MM.1S (cell line): Measurements from ENCODE around the gene LMF1.

Source experiments
- DNase-seq: peaks from one replicate; pipeline ENCODE4 v3.0.0-alpha.2; 2015
- H2AFZ ChIP-seq: fragments of 300-600 bp; sonication (generic); 2 replicates; pipeline ENCODE4 v1.6.0; 2016; ENCODE audit warnings: antibody characterized with exemption, low read length
- H3F3A ChIP-seq: fragments of 300-600 bp; sonication (generic); 2 replicates; pipeline ENCODE4 v1.6.1; 2016; ENCODE audit warnings: mild to moderate bottlenecking, antibody characterized with exemption, low read length, moderate library complexity, mixed read lengths; ENCODE audit not compliant: insufficient read depth
- H3K27ac ChIP-seq: fragments of 300-600 bp; sonication (generic); 2 replicates; pipeline ENCODE4 v1.5.1; 2016; ENCODE audit warnings: mild to moderate bottlenecking, low read length
- H3K27me3 ChIP-seq: fragments of 300-600 bp; sonication (generic); replicated peaks from 2 replicates; pipeline ENCODE4 v1.6.0; 2016; ENCODE audit warnings: low read length; ENCODE audit not compliant: insufficient read depth
- H3K36me3 ChIP-seq: fragments of 300-600 bp; sonication (generic); replicated peaks from 2 replicates; pipeline ENCODE4 v1.6.1; 2016; ENCODE audit warnings: mild to moderate bottlenecking, low read length, mixed read lengths; ENCODE audit not compliant: insufficient read depth
- H3K4me1 ChIP-seq: fragments of 300-600 bp; sonication (generic); 2 replicates; pipeline ENCODE4 v1.6.1; 2016; ENCODE audit warnings: low read length, mixed read lengths
- H3K4me2 ChIP-seq: fragments of 300-600 bp; sonication (generic); 2 replicates; pipeline ENCODE4 v1.6.0; 2016; ENCODE audit warnings: low read depth, low read length
- H3K4me3 ChIP-seq: fragments of 300-600 bp; sonication (generic); 2 replicates; pipeline ENCODE4 v1.5.1; 2016; ENCODE audit warnings: low read length, mixed read lengths
- H3K79me2 ChIP-seq: fragments of 300-600 bp; sonication (generic); 2 replicates; pipeline ENCODE4 v1.6.1; 2016; ENCODE audit warnings: mixed run types, low read length, mixed read lengths
- H3K9ac ChIP-seq: fragments of 300-600 bp; sonication (generic); 2 replicates; pipeline ENCODE4 v1.6.1; 2016; ENCODE audit warnings: low read length, mixed read lengths
- H3K9me2 ChIP-seq: fragments of 300-600 bp; sonication (generic); replicated peaks from 2 replicates; pipeline ENCODE4 v1.6.1; 2016; ENCODE audit warnings: mild to moderate bottlenecking, low read length, mixed read lengths; ENCODE audit not compliant: insufficient read depth
- H3K9me3 ChIP-seq: fragments of 300-600 bp; sonication (generic); replicated peaks from 2 replicates; pipeline ENCODE4 v1.6.1; 2016; ENCODE audit warnings: mild to moderate bottlenecking, low read length, mixed read lengths; ENCODE audit not compliant: insufficient read depth
- H4K20me1 ChIP-seq: fragments of 300-600 bp; sonication (generic); 2 replicates; pipeline ENCODE4 v1.6.1; 2016; ENCODE audit warnings: mild to moderate bottlenecking, low read length, moderate library complexity, mixed read lengths; ENCODE audit not compliant: insufficient read depth
- EZH2 ChIP-seq: fragments of 300-600 bp; sonication (generic); optimal IDR thresholded peaks from 2 replicates; pipeline ENCODE3; 2017; ENCODE audit warnings: low read depth, mild to moderate bottlenecking, antibody characterized with exemption, low read length, mixed read lengths
- EZH2phosphoT487 ChIP-seq: fragments of 300-600 bp; sonication (generic); IDR thresholded peaks from 2 replicates; pipeline ENCODE4 v1.6.1; 2018; ENCODE audit warnings: antibody characterized with exemption, low read length
- TF ChIP-seq, protein P1 (sequence below): fragments of 300-600 bp; sonication (generic); IDR thresholded peaks from 2 replicates; pipeline ENCODE4 v1.5.1; 2016; ENCODE audit warnings: antibody characterized with exemption, low read length, mixed read lengths

The LMF1 gene

DNA sequence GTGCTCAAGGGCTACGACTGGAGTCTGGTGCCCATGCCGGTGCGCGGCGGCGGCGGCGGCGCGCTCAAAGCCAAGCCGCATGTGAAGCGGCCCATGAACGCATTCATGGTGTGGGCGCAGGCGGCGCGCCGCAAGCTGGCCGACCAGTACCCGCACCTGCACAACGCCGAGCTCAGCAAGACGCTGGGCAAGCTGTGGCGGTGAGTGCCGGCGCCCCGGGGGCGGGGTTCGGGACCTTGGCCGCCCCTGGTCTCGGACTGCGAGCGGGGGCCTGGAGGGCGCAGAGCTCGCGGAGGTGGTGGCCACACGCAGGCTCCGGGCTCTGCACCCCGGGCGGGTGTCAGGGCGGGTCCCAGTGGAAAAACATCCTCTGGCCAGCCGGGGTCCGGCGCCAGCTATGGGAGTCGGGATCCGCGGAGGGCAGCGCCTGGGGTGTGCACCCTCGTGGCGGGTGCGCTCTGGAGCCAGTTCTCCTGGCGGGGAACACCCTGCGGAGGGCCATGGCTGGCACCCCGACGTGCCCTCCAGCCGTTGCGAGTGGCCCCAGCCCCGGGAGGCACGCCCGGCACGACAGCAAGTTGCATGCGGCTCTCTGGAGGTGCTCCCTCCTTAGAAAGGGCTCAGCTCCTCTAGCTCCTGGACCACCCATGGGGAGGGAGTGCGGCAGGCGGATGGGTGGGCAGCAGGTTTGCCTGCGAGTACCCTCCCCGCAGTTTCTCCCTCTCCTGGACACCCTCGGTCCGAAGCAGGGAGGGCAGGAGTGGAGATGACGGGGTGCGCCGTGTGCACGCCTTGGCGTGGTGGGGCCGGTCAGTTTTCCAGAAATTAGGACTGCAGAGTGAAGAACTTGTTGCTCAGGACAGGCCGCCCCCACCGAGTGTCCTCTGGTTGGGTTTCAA lies 11.6 kb upstream of the LMF1 start:
- H3F3A ChIP-seq: no peaks in the 10 kb centered on the region
- TF ChIP-seq EZH2phosphoT487 (no peak), EZH2 (no peak)
- TF ChIP-seq, protein P1, sequence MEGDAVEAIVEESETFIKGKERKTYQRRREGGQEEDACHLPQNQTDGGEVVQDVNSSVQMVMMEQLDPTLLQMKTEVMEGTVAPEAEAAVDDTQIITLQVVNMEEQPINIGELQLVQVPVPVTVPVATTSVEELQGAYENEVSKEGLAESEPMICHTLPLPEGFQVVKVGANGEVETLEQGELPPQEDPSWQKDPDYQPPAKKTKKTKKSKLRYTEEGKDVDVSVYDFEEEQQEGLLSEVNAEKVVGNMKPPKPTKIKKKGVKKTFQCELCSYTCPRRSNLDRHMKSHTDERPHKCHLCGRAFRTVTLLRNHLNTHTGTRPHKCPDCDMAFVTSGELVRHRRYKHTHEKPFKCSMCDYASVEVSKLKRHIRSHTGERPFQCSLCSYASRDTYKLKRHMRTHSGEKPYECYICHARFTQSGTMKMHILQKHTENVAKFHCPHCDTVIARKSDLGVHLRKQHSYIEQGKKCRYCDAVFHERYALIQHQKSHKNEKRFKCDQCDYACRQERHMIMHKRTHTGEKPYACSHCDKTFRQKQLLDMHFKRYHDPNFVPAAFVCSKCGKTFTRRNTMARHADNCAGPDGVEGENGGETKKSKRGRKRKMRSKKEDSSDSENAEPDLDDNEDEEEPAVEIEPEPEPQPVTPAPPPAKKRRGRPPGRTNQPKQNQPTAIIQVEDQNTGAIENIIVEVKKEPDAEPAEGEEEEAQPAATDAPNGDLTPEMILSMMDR: no peak
- no peaks in the 10 kb centered on the region for H3K9me3 ChIP-seq
- no peak overlapping the region for H3K9ac ChIP-seq
- H3K79me2 ChIP-seq: no peaks in the 10 kb centered on the region
- no peak overlapping the region for H3K4me2 ChIP-seq
- H3K27ac ChIP-seq: no peak overlapping the region
- H3K9me2 ChIP-seq: no peaks in the 10 kb centered on the region
- no peaks in the 10 kb centered on the region for H3K36me3 ChIP-seq
- DNase-seq: no peak
- H4K20me1 ChIP-seq: no peaks in the 10 kb centered on the region
- H2AFZ ChIP-seq: no peak overlapping the region
- no peak overlapping the region for H3K4me3 ChIP-seq
- peaks cover 84% of the 10 kb centered on the region for H3K27me3 ChIP-seq
- H3K4me1 ChIP-seq: no peaks in the 10 kb centered on the region

GRCh38 chr16:981695-982144 lies 10.9 kb upstream of the LMF1 start, which contains the start of gene SOX8:
Gene SOX8 (plus strand): TSS chr16:981770. CDS start chr16:981923, 153 bp downstream.
- H2AFZ ChIP-seq: no peak within 1 kb of the TSS
- H3K4me2 ChIP-seq: no peak within 1 kb of the TSS
- peaks cover 84% of the 10 kb centered on the region for H3K27me3 ChIP-seq

GRCh38 chr16:980595-980854 lies 9.7 kb upstream of the LMF1 start:
- Histone ChIP-seq H3K4me1 (no peaks in the 10 kb centered on the region), H4K20me1 (no peaks in the 10 kb centered on the region), H3K9me3 (no peaks in the 10 kb centered on the region), H3K27me3 (peaks cover 84% of the 10 kb centered on the region), H3K4me2 (no peak overlapping the region), H3K36me3 (no peaks in the 10 kb centered on the region), H3K27ac (no peak overlapping the region), H3K9ac (no peak overlapping the region), H3K79me2 (no peaks in the 10 kb centered on the region), H3F3A (no peaks in the 10 kb centered on the region), H3K9me2 (no peaks in the 10 kb centered on the region), H3K4me3 (no peak overlapping the region), H2AFZ (no peak overlapping the region)
- TF ChIP-seq EZH2phosphoT487 (no peak), EZH2 (no peak)
- TF ChIP-seq, protein P1: no peak
- no peak for DNase-seq

More at GRCh38 chr16:981695-982144, 10.9 kb upstream of the LMF1 start, which contains the start of gene SOX8:
- Histone ChIP-seq H3K9me3 (no peaks in the 10 kb centered on the region), H4K20me1 (no peaks in the 10 kb centered on the region), H3K36me3 (no peaks in the 10 kb centered on the region), H3K4me1 (no peaks in the 10 kb centered on the region), H3K4me3 (no peak within 1 kb of the TSS), H3K79me2 (no peaks in the 10 kb centered on the region), H3K9me2 (no peaks in the 10 kb centered on the region), H3F3A (no peaks in the 10 kb centered on the region), H3K27ac (no peak within 1 kb of the TSS), H3K9ac (no peak within 1 kb of the TSS)
- no peak for DNase-seq
- no peak for TF ChIP-seq EZH2
- TF ChIP-seq, protein P1: no peak
- TF ChIP-seq EZH2phosphoT487: no peak
